HG02759 (cell line): Measurements from ENCODE around the gene KRT8.
"Not testable (repeated sequence)": the region's sequence is repeated elsewhere in the genome, so short reads cannot be mapped to it uniquely, and the experiment has no call there.

Source experiments
- ATAC-seq: cut with Tn5 transposase; IDR thresholded peaks from one replicate; pipeline ENCODE4 v1.9.1; 2021; ENCODE audit warnings: mild to moderate bottlenecking, moderate library complexity; ENCODE audit not compliant: unreplicated experiment

The KRT8 gene

GRCh38 chr12:52904509-52905300 is at the start of gene KRT8:
Gene KRT8 (minus strand): TSS chr12:52905076. CDS start chr12:52904981, 95 bp downstream.
- not testable (repeated sequence) for ATAC-seq

- ATAC-seq: no peak
These were observed 48.4 kb upstream of the KRT8 start for GRCh38 chr12:52953181-52953841.

GRCh38 chr12:52952076-52952801 is 47.4 kb upstream of the KRT8 start:
- no peak for ATAC-seq

GRCh38 chr12:52951640-52952039 is 46.8 kb upstream of the KRT8 start:
- no peak for ATAC-seq

- no peak for ATAC-seq
These were observed 46.2 kb upstream of the KRT8 start for GRCh38 chr12:52951126-52951525.

- ATAC-seq: no peak
These were observed 45.7 kb upstream of the KRT8 start for GRCh38 chr12:52950553-52950952.

- no peak for ATAC-seq
These were observed 44.8 kb upstream of the KRT8 start for GRCh38 chr12:52949413-52950331.

GRCh38 chr12:52947738-52948423 is 43.0 kb upstream of the KRT8 start:
- ATAC-seq: no peak

- ATAC-seq: no peak
These were observed 42.1 kb upstream of the KRT8 start for GRCh38 chr12:52946797-52947547.

GRCh38 chr12:52946334-52946733 is 41.5 kb upstream of the KRT8 start:
- no peak for ATAC-seq

GRCh38 chr12:52945389-52946232 is 40.7 kb upstream of the KRT8 start:
- ATAC-seq: no peak

GRCh38 chr12:52944683-52945388 is 40.0 kb upstream of the KRT8 start:
- no peak for ATAC-seq

- ATAC-seq: no peak
These were observed 38.0 kb upstream of the KRT8 start for GRCh38 chr12:52942901-52943181.

GRCh38 chr12:52942066-52942900 is 37.4 kb upstream of the KRT8 start:
- no peak for ATAC-seq

GRCh38 chr12:52929538-52929937 is 24.7 kb upstream of the KRT8 start:
- no peak for ATAC-seq

GRCh38 chr12:52927964-52928363 is 23.1 kb upstream of the KRT8 start:
- ATAC-seq: no peak

GRCh38 chr12:52926596-52927234 is 21.8 kb upstream of the KRT8 start:
- no peak for ATAC-seq
